Measurements from ENCODE around the gene EHMT1.

GRCh38 chr9:137598943-137599342 is 19.9 kb upstream of the EHMT1 start:
- no peak for TF ChIP-seq CTCF (IDR thresholded peaks at IDR 0.05; ENCODE audit: poor library complexity)
- no peak for TF ChIP-seq EZH2 (IDR thresholded peaks at IDR 0.05; ENCODE audit: borderline replicate concordance)
